ENCODE measurements around the gene RNF113B.

GRCh38 chr13:98201189-98201588 lies 24.1 kb upstream of the RNF113B start:
- TF ChIP-seq FOS (IDR thresholded peaks at IDR 0.05; ENCODE audit: low read depth, low read length) (no peak), MAFK (IDR thresholded peaks at IDR 0.05; ENCODE audit: low read depth, low read length) (no peak), POLR2A (IDR thresholded peaks at IDR 0.05; ENCODE audit: low read depth, low read length) (no peak), RCOR1 (IDR thresholded peaks at IDR 0.05; ENCODE audit: insufficient replicate concordance, low read length) (no peak), CEBPB (IDR thresholded peaks at IDR 0.05; ENCODE audit: low read depth, low read length) (no peak)
- TF ChIP-seq, protein P1, sequence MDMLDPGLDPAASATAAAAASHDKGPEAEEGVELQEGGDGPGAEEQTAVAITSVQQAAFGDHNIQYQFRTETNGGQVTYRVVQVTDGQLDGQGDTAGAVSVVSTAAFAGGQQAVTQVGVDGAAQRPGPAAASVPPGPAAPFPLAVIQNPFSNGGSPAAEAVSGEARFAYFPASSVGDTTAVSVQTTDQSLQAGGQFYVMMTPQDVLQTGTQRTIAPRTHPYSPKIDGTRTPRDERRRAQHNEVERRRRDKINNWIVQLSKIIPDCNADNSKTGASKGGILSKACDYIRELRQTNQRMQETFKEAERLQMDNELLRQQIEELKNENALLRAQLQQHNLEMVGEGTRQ (IDR thresholded peaks at IDR 0.05; ENCODE audit: low read depth, low read length), result no peak
- TF ChIP-seq, protein P2, sequence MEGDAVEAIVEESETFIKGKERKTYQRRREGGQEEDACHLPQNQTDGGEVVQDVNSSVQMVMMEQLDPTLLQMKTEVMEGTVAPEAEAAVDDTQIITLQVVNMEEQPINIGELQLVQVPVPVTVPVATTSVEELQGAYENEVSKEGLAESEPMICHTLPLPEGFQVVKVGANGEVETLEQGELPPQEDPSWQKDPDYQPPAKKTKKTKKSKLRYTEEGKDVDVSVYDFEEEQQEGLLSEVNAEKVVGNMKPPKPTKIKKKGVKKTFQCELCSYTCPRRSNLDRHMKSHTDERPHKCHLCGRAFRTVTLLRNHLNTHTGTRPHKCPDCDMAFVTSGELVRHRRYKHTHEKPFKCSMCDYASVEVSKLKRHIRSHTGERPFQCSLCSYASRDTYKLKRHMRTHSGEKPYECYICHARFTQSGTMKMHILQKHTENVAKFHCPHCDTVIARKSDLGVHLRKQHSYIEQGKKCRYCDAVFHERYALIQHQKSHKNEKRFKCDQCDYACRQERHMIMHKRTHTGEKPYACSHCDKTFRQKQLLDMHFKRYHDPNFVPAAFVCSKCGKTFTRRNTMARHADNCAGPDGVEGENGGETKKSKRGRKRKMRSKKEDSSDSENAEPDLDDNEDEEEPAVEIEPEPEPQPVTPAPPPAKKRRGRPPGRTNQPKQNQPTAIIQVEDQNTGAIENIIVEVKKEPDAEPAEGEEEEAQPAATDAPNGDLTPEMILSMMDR (conservative IDR thresholded peaks at IDR 0.05; ENCODE audit: low read depth, low read length), result no peak
